ENCODE results near the gene SLC26A6.

SLC26A6 gene

DNA sequence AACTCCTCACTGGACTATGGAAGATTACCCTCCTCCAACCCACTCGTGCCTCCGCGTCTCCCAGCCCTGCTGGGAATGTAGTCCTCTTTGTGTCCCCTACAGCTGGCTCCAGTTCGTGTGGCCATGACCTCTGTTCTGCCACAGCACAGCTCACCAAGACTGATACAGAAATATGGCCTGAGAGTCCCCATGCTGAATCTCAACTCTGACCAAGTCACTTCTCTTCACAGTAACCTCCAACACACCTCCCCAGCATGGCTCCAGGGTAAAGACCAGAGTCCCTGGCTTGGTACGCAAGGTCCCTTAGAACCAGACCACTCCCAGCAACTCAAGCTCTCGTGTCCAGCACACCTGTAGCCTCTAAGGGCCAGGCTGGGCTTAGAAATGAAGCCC is 37.9 kb downstream of the SLC26A6 start:
- no peak for TF ChIP-seq ELF4 (IDR thresholded peaks at IDR 0.05)
- TF ChIP-seq BHLHE40 (IDR thresholded peaks at IDR 0.05; ENCODE audit: borderline replicate concordance) = no peak
- no peak for TF ChIP-seq PKNOX1 (IDR thresholded peaks at IDR 0.05)
- TF ChIP-seq HDGF (IDR thresholded peaks at IDR 0.05; ENCODE audit: borderline replicate concordance) = no peak
- no peak for TF ChIP-seq SP1 (IDR thresholded peaks at IDR 0.05)
- no peak for TF ChIP-seq ZNF384 (IDR thresholded peaks at IDR 0.05)
- no peak for TF ChIP-seq NFRKB (IDR thresholded peaks at IDR 0.05)
- TF ChIP-seq LEF1 (IDR thresholded peaks at IDR 0.05; ENCODE audit: borderline replicate concordance) = no peak
- no peak for TF ChIP-seq SUZ12 (IDR thresholded peaks at IDR 0.05)
- TF ChIP-seq CTBP1 (IDR thresholded peaks at IDR 0.05; ENCODE audit: borderline replicate concordance) = no peak
- TF ChIP-seq FOXK2 (IDR thresholded peaks at IDR 0.05) = no peak
- no peak for TF ChIP-seq TARDBP (IDR thresholded peaks at IDR 0.05)
- TF ChIP-seq FOXM1 (IDR thresholded peaks at IDR 0.05; ENCODE audit: borderline replicate concordance) = no peak
- no peak for TF ChIP-seq L3MBTL2 (conservative IDR thresholded peaks at IDR 0.05)
- TF ChIP-seq FOXA1 (IDR thresholded peaks at IDR 0.05) = no peak
- TF ChIP-seq ARNT (IDR thresholded peaks at IDR 0.05) = no peak
- no peak for DNase-seq (ENCODE audit: extremely low spot score)
- CTCF ChIA-PET = interaction anchor here (1.1 kb wide), 1 partner anchor 39 kb away, joined by 3 read pairs; no protein-coding TSS in a partner anchor
- POLR2A ChIA-PET = interaction anchor here (0.9 to 1.6 kb wide), 3 partner anchors 12 to 124 kb away, joined by 3 to 8 read pairs (median 5); partner anchors contain the start of genes CELSR3 and UQCRC1

DNA sequence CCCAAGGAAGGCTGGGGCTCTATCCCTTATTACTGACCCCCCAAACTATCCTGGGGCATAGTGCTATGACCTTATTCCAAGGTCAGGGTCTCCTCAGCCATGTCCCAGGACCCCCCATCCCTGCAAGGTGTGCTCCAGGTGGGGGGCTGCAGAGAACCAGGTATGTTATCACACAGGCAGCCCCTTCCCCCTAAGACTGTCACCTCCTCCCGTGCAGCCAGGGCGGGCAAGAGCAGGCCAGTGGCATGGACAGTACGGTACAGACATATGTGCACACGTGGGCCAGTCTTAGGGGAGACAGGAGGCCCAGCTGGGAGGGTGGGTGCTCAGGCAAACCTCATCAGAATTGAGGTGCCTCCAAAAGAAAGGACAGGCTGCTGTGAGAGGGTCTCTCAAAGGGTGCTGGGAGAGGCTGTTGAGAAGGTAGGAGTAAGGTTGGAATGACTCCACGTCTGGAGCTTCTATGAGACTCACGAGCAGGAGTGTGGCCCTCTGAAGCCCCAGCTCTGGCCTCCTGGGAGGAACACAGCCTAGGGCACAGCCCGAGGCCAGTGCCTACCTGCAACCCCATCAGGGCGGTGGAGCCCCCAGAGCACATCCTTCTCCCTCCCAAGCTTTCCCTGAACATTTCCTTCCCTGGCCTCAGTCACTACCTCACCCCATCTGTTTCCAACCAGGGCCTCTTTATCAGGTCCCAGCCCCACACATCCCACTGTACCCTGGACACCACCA is 38.4 kb downstream of the SLC26A6 start:
- POLR2A ChIA-PET = interaction anchor here (1.2 to 1.6 kb wide), 2 partner anchors 13 to 66 kb away, joined by 5 to 8 read pairs; partner anchors contain the start of genes CELSR3 and UQCRC1
- TF ChIP-seq L3MBTL2 (conservative IDR thresholded peaks at IDR 0.05) (no peak), FOXM1 (IDR thresholded peaks at IDR 0.05; ENCODE audit: borderline replicate concordance) (no peak), BHLHE40 (IDR thresholded peaks at IDR 0.05; ENCODE audit: borderline replicate concordance) (no peak), ZNF384 (IDR thresholded peaks at IDR 0.05) (no peak), SP1 (IDR thresholded peaks at IDR 0.05) (no peak), HDGF (IDR thresholded peaks at IDR 0.05; ENCODE audit: borderline replicate concordance) (no peak), ARNT (IDR thresholded peaks at IDR 0.05) (no peak)
- no peak for DNase-seq (ENCODE audit: extremely low spot score)
- CTCF ChIA-PET = interaction anchor here (1.1 kb wide), 1 partner anchor 39 kb away, joined by 3 read pairs; no protein-coding TSS in a partner anchor

DNA sequence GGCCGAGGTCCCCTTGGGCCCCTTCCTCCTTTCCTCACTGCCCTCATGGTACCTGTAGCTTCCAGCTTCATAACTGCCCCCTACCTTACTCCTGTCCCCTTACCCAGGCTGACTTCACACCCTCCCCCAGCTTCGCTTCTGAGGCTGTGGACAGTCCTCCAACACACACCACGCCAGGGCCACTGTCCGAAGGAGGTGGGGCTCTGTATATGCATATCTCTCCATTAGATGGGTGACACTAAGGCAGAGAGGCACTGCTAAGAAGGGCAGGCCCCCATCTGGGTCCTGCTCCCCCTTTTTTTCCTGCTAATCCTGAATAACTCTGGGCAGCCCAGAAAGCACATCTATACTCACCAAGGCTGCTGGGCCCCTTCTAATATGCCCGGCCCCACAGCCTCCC is 39.1 kb downstream of the SLC26A6 start:
- DNase-seq (ENCODE audit: extremely low spot score) = no peak
- POLR2A ChIA-PET = interaction anchor here (1.6 kb wide), 1 partner anchor 13 kb away, joined by 8 read pairs; the partner anchor contains the start of gene UQCRC1
- CTCF ChIA-PET = no interaction called here
- TF ChIP-seq FOXM1 (IDR thresholded peaks at IDR 0.05; ENCODE audit: borderline replicate concordance) = no peak
- no peak for TF ChIP-seq TARDBP (IDR thresholded peaks at IDR 0.05)
- no peak for TF ChIP-seq ARNT (IDR thresholded peaks at IDR 0.05)
- TF ChIP-seq FOXA1 (IDR thresholded peaks at IDR 0.05) = no peak
- TF ChIP-seq ELF4 (IDR thresholded peaks at IDR 0.05) = no peak
- TF ChIP-seq BHLHE40 (IDR thresholded peaks at IDR 0.05; ENCODE audit: borderline replicate concordance) = no peak
- TF ChIP-seq NFRKB (IDR thresholded peaks at IDR 0.05) = no peak

DNA sequence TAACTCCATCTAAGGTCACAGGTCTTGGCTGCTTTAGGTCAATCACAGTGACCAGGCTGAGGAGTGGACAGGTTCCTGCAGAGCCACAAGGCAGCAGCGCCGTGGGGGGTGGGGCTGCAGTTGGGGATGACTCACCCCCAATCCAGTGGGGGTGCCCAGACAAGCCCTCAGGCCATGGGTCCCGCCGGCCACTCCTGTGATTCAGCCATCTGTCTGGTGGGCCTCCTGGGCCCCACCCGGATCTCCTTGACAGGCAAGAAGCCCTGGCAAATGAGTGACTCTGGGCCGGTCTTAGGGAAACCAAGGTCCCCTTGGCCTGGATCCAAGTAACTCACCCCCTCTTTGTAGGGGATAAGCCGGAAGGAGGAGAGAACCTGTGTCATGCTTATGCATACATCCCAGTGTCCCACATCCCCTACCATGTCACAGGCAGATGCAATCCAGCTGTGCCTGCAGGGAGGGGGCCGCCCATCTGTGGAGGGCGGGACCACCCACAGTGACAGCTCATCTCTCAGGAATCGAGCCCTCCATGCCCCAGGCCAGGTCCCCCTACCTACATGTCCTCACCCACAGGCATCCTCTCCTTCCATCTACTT is 39.6 kb downstream of the SLC26A6 start:
- TF ChIP-seq PKNOX1 (IDR thresholded peaks at IDR 0.05) = no peak
- no peak for TF ChIP-seq LEF1 (IDR thresholded peaks at IDR 0.05; ENCODE audit: borderline replicate concordance)
- TF ChIP-seq TARDBP (IDR thresholded peaks at IDR 0.05) = no peak
- TF ChIP-seq BHLHE40 (IDR thresholded peaks at IDR 0.05; ENCODE audit: borderline replicate concordance) = no peak
- TF ChIP-seq ELF4 (IDR thresholded peaks at IDR 0.05) = no peak
- TF ChIP-seq SP1 (IDR thresholded peaks at IDR 0.05) = no peak
- no peak for TF ChIP-seq FOXM1 (IDR thresholded peaks at IDR 0.05; ENCODE audit: borderline replicate concordance)
- TF ChIP-seq ZNF384 (IDR thresholded peaks at IDR 0.05) = no peak
- TF ChIP-seq SUZ12 (IDR thresholded peaks at IDR 0.05) = no peak
- TF ChIP-seq L3MBTL2 (conservative IDR thresholded peaks at IDR 0.05) = no peak
- no peak for TF ChIP-seq FOXK2 (IDR thresholded peaks at IDR 0.05)
- no peak for DNase-seq (ENCODE audit: extremely low spot score)
- CTCF ChIA-PET = no interaction called here
- POLR2A ChIA-PET = no interaction called here

DNA sequence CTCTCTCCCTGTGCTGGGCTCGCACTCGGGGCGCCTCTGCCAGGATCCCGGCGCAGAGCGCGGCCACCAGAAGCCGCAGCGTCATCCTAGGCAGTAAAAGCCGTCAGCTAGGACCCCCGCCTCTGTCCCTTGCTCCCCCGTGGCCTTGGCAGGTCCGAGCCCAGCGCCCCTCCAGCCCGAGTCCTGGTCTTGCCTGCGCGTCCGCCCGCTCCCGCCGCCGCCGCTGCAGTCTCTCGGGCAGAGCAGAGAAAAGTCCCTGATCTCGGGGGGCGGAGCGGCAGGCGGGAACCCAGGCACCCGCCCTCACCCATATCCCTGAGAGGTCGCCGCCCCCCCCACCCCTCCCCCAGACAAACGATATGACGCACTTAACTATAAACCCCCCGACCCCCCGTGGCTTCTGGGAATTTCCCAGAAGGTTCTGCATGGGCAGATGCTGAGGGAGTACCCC is 40.2 kb downstream of the SLC26A6 start, which contains the start of gene COL7A1:
Gene COL7A1, minus strand, starts transcription at position 255 of the 451 bp plus-strand sequence. Its CDS starts 170 bp downstream, at position 85.
- no peak for TF ChIP-seq BHLHE40 (IDR thresholded peaks at IDR 0.05; ENCODE audit: borderline replicate concordance)
- no peak for TF ChIP-seq FOXK2 (IDR thresholded peaks at IDR 0.05)
- TF ChIP-seq FOXM1 (IDR thresholded peaks at IDR 0.05; ENCODE audit: borderline replicate concordance) = no peak
- no peak for TF ChIP-seq PKNOX1 (IDR thresholded peaks at IDR 0.05)
- TF ChIP-seq FOXA1 (IDR thresholded peaks at IDR 0.05) = no peak
- TF ChIP-seq TARDBP (IDR thresholded peaks at IDR 0.05) = no peak
- no peak for TF ChIP-seq NFRKB (IDR thresholded peaks at IDR 0.05)
- TF ChIP-seq L3MBTL2 (conservative IDR thresholded peaks at IDR 0.05) = no peak
- no peak for TF ChIP-seq ZNF384 (IDR thresholded peaks at IDR 0.05)
- no peak for TF ChIP-seq ARNT (IDR thresholded peaks at IDR 0.05)
- TF ChIP-seq HDGF (IDR thresholded peaks at IDR 0.05; ENCODE audit: borderline replicate concordance) = no peak
- ChIA-PET CTCF (interaction anchor here (0.6 kb wide), 1 partner anchor 163 kb away, joined by 3 read pairs; no protein-coding TSS in a partner anchor), POLR2A (no interaction called here)
- DNase-seq (ENCODE audit: extremely low spot score) = no peak

All from HEK293T (cell line).